ENCODE results near the gene ARTN.

The ARTN gene

GRCh38 chr1:43974443-43975248 lies 41.0 kb downstream of the ARTN start, which contains the start of gene ATP6V0B:
TSS of gene ATP6V0B (plus strand) at chr1:43974960. CDS start at chr1:43975041, 81 bp downstream.
- peak; percentile 97 for DNase-seq

- DNase-seq = no peak
Measured at GRCh38 chr1:43975249-43975961, 41.8 kb downstream of the ARTN start.

- no peak for DNase-seq
Measured at GRCh38 chr1:43976045-43976444, 42.4 kb downstream of the ARTN start.

GRCh38 chr1:43976890-43977289 lies 43.3 kb downstream of the ARTN start:
- no peak for DNase-seq

GRCh38 chr1:43977376-43978263 lies 44.0 kb downstream of the ARTN start:
- DNase-seq = no peak

GRCh38 chr1:43978264-43978550 lies 44.6 kb downstream of the ARTN start:
- no peak for DNase-seq

- DNase-seq = peak; percentile 53
Measured at GRCh38 chr1:43978551-43979260, 45.1 kb downstream of the ARTN start, which contains the start of gene B4GALT2. TSS of gene B4GALT2 (plus strand) at chr1:43979210. CDS start at chr1:43981161, 1,951 bp downstream.

GRCh38 chr1:43979261-43979527 lies 45.6 kb downstream of the ARTN start:
- no peak for DNase-seq

- DNase-seq = no peak
Measured at GRCh38 chr1:43979528-43980254, 46.1 kb downstream of the ARTN start.

- no peak for DNase-seq
Measured at GRCh38 chr1:43980255-43981134, 46.9 kb downstream of the ARTN start.

GRCh38 chr1:43981135-43981491 lies 47.5 kb downstream of the ARTN start:
- DNase-seq = no peak

GRCh38 chr1:43981636-43982035 lies 48.0 kb downstream of the ARTN start:
- no peak for DNase-seq

GRCh38 chr1:43982241-43982640 lies 48.6 kb downstream of the ARTN start:
- no peak for DNase-seq

GRCh38 chr1:43982808-43983207 lies 49.2 kb downstream of the ARTN start:
- DNase-seq = no peak

- no peak for DNase-seq
Measured at GRCh38 chr1:43983253-43983899, 49.8 kb downstream of the ARTN start.

GRCh38 chr1:43984855-43985254 lies 51.3 kb downstream of the ARTN start:
- DNase-seq = no peak

GRCh38 chr1:43985984-43986595 lies 52.5 kb downstream of the ARTN start:
- DNase-seq = no peak

GRCh38 chr1:43986712-43987111 lies 53.1 kb downstream of the ARTN start:
- DNase-seq = no peak
